GM23248 (cell line): ENCODE measurements around the gene KIF18A. TPM values are rescaled to one million over a fixed set of nuclear protein-coding genes. Genes with fewer than 3 reads are reported as not detected.

Source experiments
- DNase-seq: peaks from one replicate; pipeline ENCODE4 v3.0.0-alpha.2; 2015
- H2AFZ ChIP-seq: fragments of 200-600 bp; sonication (generic); 2 replicates; pipeline ENCODE4 v1.6.1; 2016; ENCODE audit warnings: antibody characterized with exemption
- H3F3A ChIP-seq: fragments of 200-600 bp; sonication (generic); 2 replicates; pipeline ENCODE4 v1.6.1; 2016; ENCODE audit warnings: mild to moderate bottlenecking, antibody characterized with exemption, mixed run types; ENCODE audit not compliant: insufficient read depth
- H3K27ac ChIP-seq: fragments of 200-600 bp; sonication (generic); 2 replicates; pipeline ENCODE4 v1.5.1; 2016; ENCODE audit warnings: mild to moderate bottlenecking
- H3K27me3 ChIP-seq: fragments of 200-600 bp; sonication (generic); replicated peaks from 2 replicates; pipeline ENCODE4 v1.6.1; 2016; ENCODE audit warnings: mild to moderate bottlenecking; ENCODE audit not compliant: insufficient read depth
- H3K36me3 ChIP-seq: fragments of 200-600 bp; sonication (generic); 2 replicates; pipeline ENCODE4 v1.6.1; 2016; ENCODE audit warnings: low read depth, mild to moderate bottlenecking
- H3K4me1 ChIP-seq: fragments of 200-600 bp; sonication (generic); 2 replicates; pipeline ENCODE4 v1.6.1; 2016; ENCODE audit warnings: mild to moderate bottlenecking; ENCODE audit not compliant: insufficient read depth
- H3K4me2 ChIP-seq: fragments of 200-600 bp; sonication (generic); one replicate; pipeline ENCODE4 v1.6.1; 2016; ENCODE audit warnings: mild to moderate bottlenecking; ENCODE audit not compliant: unreplicated experiment
- H3K4me3 ChIP-seq: fragments of 200-600 bp; sonication (generic); 2 replicates; pipeline ENCODE4 v1.5.1; 2016; ENCODE audit warnings: mild to moderate bottlenecking
- H3K79me2 ChIP-seq: fragments of 200-600 bp; sonication (generic); 2 replicates; pipeline ENCODE4 v1.6.1; 2016; ENCODE audit warnings: mild to moderate bottlenecking; ENCODE audit not compliant: insufficient read depth
- H3K9ac ChIP-seq: fragments of 200-600 bp; sonication (generic); 2 replicates; pipeline ENCODE4 v1.6.1; 2016; ENCODE audit warnings: mild to moderate bottlenecking
- H3K9me2 ChIP-seq: fragments of 200-600 bp; sonication (generic); 2 replicates; pipeline ENCODE4 v1.6.1; 2016; ENCODE audit warnings: mixed run types, mild to moderate bottlenecking, moderate library complexity; ENCODE audit not compliant: insufficient read depth
- H3K9me3 ChIP-seq: fragments of 200-600 bp; sonication (generic); one replicate; pipeline ENCODE4 v1.6.1; 2017; ENCODE audit warnings: low read depth
- H4K20me1 ChIP-seq: fragments of 200-600 bp; sonication (generic); 2 replicates; pipeline ENCODE4 v1.6.0; 2016; ENCODE audit not compliant: insufficient read depth
- EZH2 ChIP-seq: fragments of 200-600 bp; sonication (generic); IDR thresholded peaks from 2 replicates; pipeline ENCODE4 v1.6.1; 2018; ENCODE audit warnings: antibody characterized with exemption, mild to moderate bottlenecking; ENCODE audit not compliant: insufficient read depth, poor library complexity, severe bottlenecking
- EZH2phosphoT487 ChIP-seq: fragments of 200-600 bp; sonication (generic); IDR thresholded peaks from 2 replicates; pipeline ENCODE4 v1.6.1; 2018; ENCODE audit warnings: antibody characterized with exemption, moderate library complexity, mild to moderate bottlenecking, low read depth; ENCODE audit not compliant: insufficient read depth
- WGBS, 2 experiments: methylation state at CpG; one replicate each; pipeline ENCODE4 v1.1.6; 2015 to 2017; ENCODE audit warnings: low lambda C conversion rate in 2 of 2, low coverage in 1 of 2; ENCODE audit errors: missing lambda C conversion rate in 2 of 2; 5-methylcytosine and 5-hydroxymethylcytosine counted together
- in situ Hi-C: fragments of 300-500 bp; cut with MboI; formaldehyde crosslinking; loops from 2 replicates; pipeline ENCODE4 v1.15.0; 2020
- polyA plus RNA-seq: library from polyadenylated mRNA; unstranded; fragments of >200 nt; fragmentation: Nextera tagmentation; extraction: Ambion mirVana; gene quantifications from 2 replicates; pipeline ENCODE4 v1.2.1, GENCODE V29; 2016
- total RNA-seq: library from RNA; depleted of rRNA; stranded (reverse); fragments of >200 nt; shearing (Covaris generic); gene quantifications from 2 replicates; pipeline ENCODE4 v1.2.3, GENCODE V29; 2014

The KIF18A gene
- total and polyA plus RNA-seq, 2 experiments from 2014 or later: 7.8 to 9.1 TPM

GRCh38 chr11:28144808-28145207, 36.9 kb upstream of the KIF18A start:
- Histone ChIP-seq H3F3A (peaks cover 21% of the 10 kb centered on the region), H3K4me1 (peaks cover 25% of the 10 kb centered on the region), H3K4me3 (no peak overlapping the region), H3K9me2 (peaks cover 4% of the 10 kb centered on the region), H3K4me2 (no peak overlapping the region), H3K36me3 (no peaks in the 10 kb centered on the region), H3K9ac (no peak overlapping the region), H2AFZ (no peak overlapping the region), H3K9me3 (no peaks in the 10 kb centered on the region), H3K27ac (no peak overlapping the region), H3K79me2 (peaks cover 40% of the 10 kb centered on the region), H3K27me3 (no peaks in the 10 kb centered on the region), H4K20me1 (no peaks in the 10 kb centered on the region)
- in situ Hi-C loops: no loop called here
- no peak for TF ChIP-seq EZH2
- no peak for TF ChIP-seq EZH2phosphoT487
- WGBS, 2 experiments: 95 to 100% methylated on average over 2 of the region's 2 CpGs
- DNase-seq: no peak

- TF ChIP-seq EZH2: no peak
- TF ChIP-seq EZH2phosphoT487: no peak
- 100% methylated on average over 1 of the region's 1 CpG for WGBS, 2 experiments
- H3K9ac ChIP-seq: no peak overlapping the region
- no peak overlapping the region for H3K4me3 ChIP-seq
- in situ Hi-C loops: no loop called here
- H3K27me3 ChIP-seq: no peaks in the 10 kb centered on the region
- no peaks in the 10 kb centered on the region for H4K20me1 ChIP-seq
- H3K36me3 ChIP-seq: peaks cover 9% of the 10 kb centered on the region; the same call in 1 of the 2 replicates
- H3K79me2 ChIP-seq: peaks cover 30% of the 10 kb centered on the region
- peaks cover 21% of the 10 kb centered on the region for H3F3A ChIP-seq
- H3K9me3 ChIP-seq: no peaks in the 10 kb centered on the region
- H3K9me2 ChIP-seq: peaks cover under 1% of the 10 kb centered on the region; the same call in 1 of the 2 replicates
- H2AFZ ChIP-seq: no peak overlapping the region
- no peak for DNase-seq
- no peak overlapping the region for H3K4me2 ChIP-seq
- no peak overlapping the region for H3K27ac ChIP-seq
- H3K4me1 ChIP-seq: peaks cover 25% of the 10 kb centered on the region
Measured at GRCh38 chr11:28142724-28143123, 34.8 kb upstream of the KIF18A start.

GRCh38 chr11:28140689-28141455, 32.9 kb upstream of the KIF18A start:
- Histone ChIP-seq H3K9me3 (no peaks in the 10 kb centered on the region), H3K9me2 (no peaks in the 10 kb centered on the region), H3K27me3 (no peaks in the 10 kb centered on the region), H3F3A (peaks cover 19% of the 10 kb centered on the region), H3K79me2 (0 out of 2 replicates have a peak, but pooled peaks cover 17% of the 10 kb centered on the region), H3K4me2 (no peak overlapping the region), H4K20me1 (no peaks in the 10 kb centered on the region), H3K4me1 (peaks cover 12% of the 10 kb centered on the region), H2AFZ (no peak overlapping the region), H3K9ac (no peak overlapping the region), H3K36me3 (peaks cover 26% of the 10 kb centered on the region), H3K4me3 (no peak overlapping the region), H3K27ac (no peak overlapping the region)
- DNase-seq: no peak
- in situ Hi-C loops: no loop called here
- TF ChIP-seq EZH2 (no peak), EZH2phosphoT487 (no peak)
- 97% methylated on average over 9 of the region's 9 CpGs for WGBS, 2 experiments

- peaks cover 14% of the 10 kb centered on the region for H3F3A ChIP-seq
- H3K36me3 ChIP-seq: peaks cover 30% of the 10 kb centered on the region
- H3K9me2 ChIP-seq: no peaks in the 10 kb centered on the region
- H3K27ac ChIP-seq: no peak overlapping the region
- no peaks in the 10 kb centered on the region for H3K27me3 ChIP-seq
- 0 out of 2 replicates have a peak, but pooled peaks cover 20% of the 10 kb centered on the region for H3K79me2 ChIP-seq
- no peak overlapping the region for H3K9ac ChIP-seq
- peaks cover 4% of the 10 kb centered on the region; the same call in 1 of the 2 replicates for H3K4me1 ChIP-seq
- H3K4me2 ChIP-seq: no peak overlapping the region
- 95 to 100% methylated on average over 5 of the region's 5 CpGs for WGBS, 2 experiments
- no peak overlapping the region for H2AFZ ChIP-seq
- no peaks in the 10 kb centered on the region for H3K9me3 ChIP-seq
- TF ChIP-seq EZH2 (no peak), EZH2phosphoT487 (no peak)
- no peaks in the 10 kb centered on the region for H4K20me1 ChIP-seq
- no peak overlapping the region for H3K4me3 ChIP-seq
- no peak for DNase-seq
- in situ Hi-C loops: no loop called here
Measured at GRCh38 chr11:28139841-28140415, 32.0 kb upstream of the KIF18A start.
